MM.1S (cell line): ENCODE measurements around the gene GP2.

ENCODE experiments used
- EZH2 ChIP-seq: fragments of 300-600 bp; sonication (generic); optimal IDR thresholded peaks from 2 replicates; pipeline ENCODE3; 2017; ENCODE audit warnings: low read depth, mild to moderate bottlenecking, antibody characterized with exemption, low read length, mixed read lengths
- EZH2phosphoT487 ChIP-seq: fragments of 300-600 bp; sonication (generic); IDR thresholded peaks from 2 replicates; pipeline ENCODE4 v1.6.1; 2018; ENCODE audit warnings: antibody characterized with exemption, low read length
- TF ChIP-seq, protein P1 (sequence below): fragments of 300-600 bp; sonication (generic); IDR thresholded peaks from 2 replicates; pipeline ENCODE4 v1.5.1; 2016; ENCODE audit warnings: antibody characterized with exemption, low read length, mixed read lengths

DNA sequence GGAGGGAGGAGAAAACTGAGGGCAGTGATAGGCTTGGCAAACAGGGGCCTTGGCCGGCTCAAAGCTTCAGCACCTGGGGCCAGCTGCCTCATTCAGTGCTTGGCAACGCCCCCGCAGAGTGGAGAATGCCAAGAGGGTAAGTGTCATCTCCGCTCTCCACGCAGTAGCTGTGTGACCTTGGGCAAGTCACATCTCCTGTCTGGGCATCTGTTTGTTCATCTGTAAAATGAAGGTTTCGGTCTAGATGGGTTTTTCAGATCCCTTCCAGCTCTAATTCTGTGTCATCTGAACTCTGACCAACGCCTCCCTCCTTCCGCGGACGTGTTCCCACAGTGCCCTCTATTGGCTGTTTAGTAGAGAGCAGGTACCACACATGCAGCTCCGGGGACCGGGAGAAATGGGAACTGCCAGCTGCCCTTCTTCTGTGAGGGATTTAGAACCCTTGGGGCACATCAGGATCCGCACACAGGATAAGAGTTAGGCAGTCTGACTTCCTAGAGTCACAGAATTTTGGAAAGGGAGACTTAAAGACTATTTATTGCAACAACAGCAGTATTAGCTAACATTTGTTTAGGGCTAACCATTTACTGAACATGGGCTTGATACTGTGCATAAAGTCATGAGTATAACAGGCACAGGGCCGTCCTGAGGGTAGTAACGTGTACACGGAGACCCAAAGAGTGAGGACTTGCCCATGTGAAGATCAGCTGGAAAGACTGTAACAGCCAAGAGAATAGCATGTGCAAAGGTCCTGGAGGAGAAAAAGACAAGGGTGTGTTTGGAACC is 26.8 kb downstream of the GP2 start:
- TF ChIP-seq, protein P1, sequence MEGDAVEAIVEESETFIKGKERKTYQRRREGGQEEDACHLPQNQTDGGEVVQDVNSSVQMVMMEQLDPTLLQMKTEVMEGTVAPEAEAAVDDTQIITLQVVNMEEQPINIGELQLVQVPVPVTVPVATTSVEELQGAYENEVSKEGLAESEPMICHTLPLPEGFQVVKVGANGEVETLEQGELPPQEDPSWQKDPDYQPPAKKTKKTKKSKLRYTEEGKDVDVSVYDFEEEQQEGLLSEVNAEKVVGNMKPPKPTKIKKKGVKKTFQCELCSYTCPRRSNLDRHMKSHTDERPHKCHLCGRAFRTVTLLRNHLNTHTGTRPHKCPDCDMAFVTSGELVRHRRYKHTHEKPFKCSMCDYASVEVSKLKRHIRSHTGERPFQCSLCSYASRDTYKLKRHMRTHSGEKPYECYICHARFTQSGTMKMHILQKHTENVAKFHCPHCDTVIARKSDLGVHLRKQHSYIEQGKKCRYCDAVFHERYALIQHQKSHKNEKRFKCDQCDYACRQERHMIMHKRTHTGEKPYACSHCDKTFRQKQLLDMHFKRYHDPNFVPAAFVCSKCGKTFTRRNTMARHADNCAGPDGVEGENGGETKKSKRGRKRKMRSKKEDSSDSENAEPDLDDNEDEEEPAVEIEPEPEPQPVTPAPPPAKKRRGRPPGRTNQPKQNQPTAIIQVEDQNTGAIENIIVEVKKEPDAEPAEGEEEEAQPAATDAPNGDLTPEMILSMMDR, result peak; percentile 81
- no peak for TF ChIP-seq EZH2
- TF ChIP-seq EZH2phosphoT487, result no peak
